Measurements from ENCODE around the gene TFAP2A. TPM values are rescaled to one million over a fixed set of nuclear protein-coding genes. Genes with fewer than 3 reads are reported as not detected.

TFAP2A gene
- total and polyA plus RNA-seq, 7 experiments from 2014 or later: not detected

- ATAC-seq: no peak
- H3K4me1 ChIP-seq (ENCODE audit: control insufficient read depth in 2 of 2, insufficient read depth in 2 of 2, low read length in 2 of 2): no peaks in the 10 kb centered on the region
- peaks cover 4 to 28% (median 8%) of the 10 kb centered on the region in 5 donors for H3K36me3 Mint-ChIP-seq
- H3K4me1 Mint-ChIP-seq: peaks cover 0 to 4% (median 0%) of the 10 kb centered on the region in 7 donors
- ChIA-PET CTCF (no interaction called here), POLR2A (no interaction called here)
- intact Hi-C loops (cut with micrococcal nuclease): no loop called here
- peaks cover 7 to 30% of the 10 kb centered on the region in 2 donors for H3K27me3 ChIP-seq (ENCODE audit: control insufficient read depth in 2 of 2, insufficient read depth in 2 of 2, low read length in 2 of 2)
- no peak overlapping the region for H3K27ac ChIP-seq (ENCODE audit: low read depth, low read length)
- H3K9me3 ChIP-seq (ENCODE audit: control insufficient read depth in 2 of 3, low read length in 3 of 3): no peaks in the 10 kb centered on the region
- H3K9me3 Mint-ChIP-seq: peaks cover 6 to 91% (median 26%) of the 10 kb centered on the region in 11 donors
- no peak overlapping the region for H3K27ac Mint-ChIP-seq
- H3K36me3 ChIP-seq (ENCODE audit: control insufficient read depth in 2 of 3, insufficient read depth in 3 of 3, low read length in 3 of 3): no peaks in the 10 kb centered on the region
- no peak overlapping the region for H3K4me3 ChIP-seq (ENCODE audit: low read length)
- H3K27me3 Mint-ChIP-seq: peaks cover 93 to 98% (median 96%) of the 10 kb centered on the region in 5 donors
- no peak overlapping the region for H3K4me3 Mint-ChIP-seq
- DNase-seq: no peak
These were observed 18.1 kb downstream of the TFAP2A start for GRCh38 chr6:10396785-10397184.

DNA sequence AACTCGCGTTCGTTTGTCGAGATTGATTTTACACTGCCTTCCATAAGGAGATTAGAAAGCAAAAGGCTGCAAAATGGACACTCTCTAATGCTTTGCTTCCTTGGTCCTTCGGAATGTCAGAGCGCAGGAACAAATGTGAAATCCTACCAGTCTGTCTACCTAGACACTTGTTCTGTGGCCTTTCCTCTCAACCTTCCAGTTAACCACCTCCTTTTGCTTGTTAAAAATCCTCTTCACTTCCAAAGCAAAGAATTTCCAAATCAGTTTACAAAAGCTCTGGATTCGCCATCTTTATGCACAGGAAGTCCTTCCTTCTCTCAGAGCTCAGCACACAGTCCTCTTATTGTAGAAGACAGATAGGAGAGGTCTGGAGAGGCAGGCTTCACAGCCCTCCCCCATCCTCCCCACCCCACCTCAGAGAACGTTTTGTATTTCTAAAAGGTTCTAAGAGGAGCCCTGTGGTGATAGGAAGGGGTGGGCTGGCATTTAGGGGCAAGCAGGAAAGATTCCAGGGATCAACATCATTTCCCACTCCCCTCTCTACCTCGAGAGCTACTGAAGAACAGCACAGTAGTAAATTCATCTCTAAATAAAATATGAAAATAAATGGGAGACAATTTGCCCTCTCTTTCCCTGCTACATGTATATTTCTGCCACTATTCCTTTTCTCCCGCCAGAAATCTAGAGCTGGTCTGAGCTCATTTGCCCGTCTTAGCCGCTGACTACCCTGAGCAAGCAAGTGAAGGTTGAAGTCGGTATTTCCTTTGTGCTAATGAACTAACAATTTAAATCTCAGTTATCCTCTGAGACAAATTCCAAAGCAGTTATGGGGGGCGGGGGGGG is 18.9 kb downstream of the TFAP2A start:
- intact Hi-C loops (cut with micrococcal nuclease): loop anchor here in 1 of 2 donors (2.0 kb wide), 1 partner anchor 13 kb away; no protein-coding TSS in a partner anchor

DNA sequence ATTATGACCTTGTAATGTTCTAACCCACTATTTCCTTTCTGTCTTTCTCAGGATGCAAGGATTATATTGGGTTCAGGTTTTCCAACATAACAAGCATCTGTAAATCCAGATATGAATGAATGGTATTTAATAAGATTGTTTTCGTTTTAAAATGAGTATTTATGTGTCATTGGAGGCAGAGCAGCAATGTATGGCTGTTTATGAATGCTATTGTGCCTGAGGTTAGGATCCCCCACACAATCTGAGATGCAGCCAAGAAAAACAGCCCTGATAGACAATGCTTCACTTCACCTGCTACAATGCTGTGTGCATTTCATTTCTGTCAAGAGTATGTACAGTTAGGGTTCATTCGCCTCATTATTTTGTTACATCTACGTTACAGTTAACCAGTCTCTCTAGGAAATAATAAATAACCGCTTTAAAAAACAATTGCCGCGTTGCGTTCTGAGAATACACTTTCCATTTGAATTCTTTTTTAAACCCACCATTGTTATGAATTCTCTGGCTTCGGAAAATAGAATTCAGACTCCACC is 19.6 kb downstream of the TFAP2A start:
- ChIA-PET CTCF (no interaction called here), POLR2A (no interaction called here)
- Histone ChIP-seq H3K27ac (ENCODE audit: low read depth, low read length) (no peak overlapping the region), H3K27me3 (ENCODE audit: control insufficient read depth in 2 of 2, insufficient read depth in 2 of 2, low read length in 2 of 2) (peaks cover 7 to 32% of the 10 kb centered on the region in 2 donors), H3K36me3 (ENCODE audit: control insufficient read depth in 2 of 3, insufficient read depth in 3 of 3, low read length in 3 of 3) (no peaks in the 10 kb centered on the region), H3K4me3 (ENCODE audit: low read length) (no peak overlapping the region), H3K4me1 (ENCODE audit: control insufficient read depth in 2 of 2, insufficient read depth in 2 of 2, low read length in 2 of 2) (no peaks in the 10 kb centered on the region), H3K9me3 (ENCODE audit: control insufficient read depth in 2 of 3, low read length in 3 of 3) (peaks cover 0 to 11% (median 0%) of the 10 kb centered on the region in 3 experiments)
- no peak overlapping the region for H3K27ac Mint-ChIP-seq
- H3K27me3 Mint-ChIP-seq: peaks cover 92 to 97% (median 96%) of the 10 kb centered on the region in 5 donors
- no peak overlapping the region for H3K4me3 Mint-ChIP-seq
- H3K36me3 Mint-ChIP-seq: peaks cover 4 to 19% (median 8%) of the 10 kb centered on the region in 5 donors
- intact Hi-C loops (cut with micrococcal nuclease): loop anchor here in 1 of 2 donors (2.0 kb wide), 1 partner anchor 14 kb away; no protein-coding TSS in a partner anchor
- no peak for DNase-seq
- no peak for ATAC-seq
- H3K9me3 Mint-ChIP-seq: peaks cover 4 to 95% (median 32%) of the 10 kb centered on the region in 11 donors
- H3K4me1 Mint-ChIP-seq: peaks cover 0 to 4% (median 0%) of the 10 kb centered on the region in 7 donors

More for the DNA sequence above, 18.9 kb downstream of the TFAP2A start:
- ATAC-seq: no peak
- Histone ChIP-seq H3K27ac (ENCODE audit: low read depth, low read length) (no peak overlapping the region), H3K4me1 (ENCODE audit: control insufficient read depth in 2 of 2, insufficient read depth in 2 of 2, low read length in 2 of 2) (no peaks in the 10 kb centered on the region), H3K36me3 (ENCODE audit: control insufficient read depth in 2 of 3, insufficient read depth in 3 of 3, low read length in 3 of 3) (no peaks in the 10 kb centered on the region), H3K27me3 (ENCODE audit: control insufficient read depth in 2 of 2, insufficient read depth in 2 of 2, low read length in 2 of 2) (peaks cover 7 to 28% of the 10 kb centered on the region in 2 donors), H3K9me3 (ENCODE audit: control insufficient read depth in 2 of 3, low read length in 3 of 3) (peaks cover 0 to 6% (median 0%) of the 10 kb centered on the region in 3 experiments), H3K4me3 (ENCODE audit: low read length) (no peak overlapping the region)
- H3K9me3 Mint-ChIP-seq: peaks cover 6 to 95% (median 30%) of the 10 kb centered on the region in 11 donors
- H3K4me3 Mint-ChIP-seq: no peak overlapping the region
- peaks cover 0 to 2% (median 0%) of the 10 kb centered on the region in 7 donors for H3K4me1 Mint-ChIP-seq
- no peak overlapping the region for H3K27ac Mint-ChIP-seq
- H3K36me3 Mint-ChIP-seq: peaks cover 4 to 24% (median 8%) of the 10 kb centered on the region in 5 donors
- POLR2A ChIA-PET: no interaction called here
- CTCF ChIA-PET: no interaction called here
- no peak for DNase-seq
- H3K27me3 Mint-ChIP-seq: peaks cover 91 to 97% (median 97%) of the 10 kb centered on the region in 5 donors

GRCh38 chr6:10393544-10394225 is 21.2 kb downstream of the TFAP2A start:
- ChIA-PET CTCF (no interaction called here), POLR2A (no interaction called here)
- peaks cover 4 to 95% (median 33%) of the 10 kb centered on the region in 11 donors for H3K9me3 Mint-ChIP-seq
- H3K4me3 Mint-ChIP-seq: no peak overlapping the region
- Histone ChIP-seq H3K4me3 (ENCODE audit: low read length) (no peak overlapping the region), H3K4me1 (ENCODE audit: control insufficient read depth in 2 of 2, insufficient read depth in 2 of 2, low read length in 2 of 2) (no peaks in the 10 kb centered on the region), H3K9me3 (ENCODE audit: control insufficient read depth in 2 of 3, low read length in 3 of 3) (peaks cover 0 to 18% (median 0%) of the 10 kb centered on the region in 3 experiments), H3K36me3 (ENCODE audit: control insufficient read depth in 2 of 3, insufficient read depth in 3 of 3, low read length in 3 of 3) (no peaks in the 10 kb centered on the region), H3K27ac (ENCODE audit: low read depth, low read length) (no peak overlapping the region), H3K27me3 (ENCODE audit: control insufficient read depth in 2 of 2, insufficient read depth in 2 of 2, low read length in 2 of 2) (peaks cover 7 to 46% of the 10 kb centered on the region in 2 donors)
- peaks cover 0 to 10% (median 5%) of the 10 kb centered on the region in 7 donors for H3K4me1 Mint-ChIP-seq
- H3K36me3 Mint-ChIP-seq: peaks cover under 1 to 23% (median 7%) of the 10 kb centered on the region in 5 donors
- ATAC-seq (no peak), DNase-seq (no peak)
- no peak overlapping the region for H3K27ac Mint-ChIP-seq
- intact Hi-C loops (cut with micrococcal nuclease): loop anchor here in 1 of 2 donors (2.0 kb wide), 1 partner anchor 15 kb away; no protein-coding TSS in a partner anchor
- peaks cover 94 to 97% (median 97%) of the 10 kb centered on the region in 5 donors for H3K27me3 Mint-ChIP-seq

DNA sequence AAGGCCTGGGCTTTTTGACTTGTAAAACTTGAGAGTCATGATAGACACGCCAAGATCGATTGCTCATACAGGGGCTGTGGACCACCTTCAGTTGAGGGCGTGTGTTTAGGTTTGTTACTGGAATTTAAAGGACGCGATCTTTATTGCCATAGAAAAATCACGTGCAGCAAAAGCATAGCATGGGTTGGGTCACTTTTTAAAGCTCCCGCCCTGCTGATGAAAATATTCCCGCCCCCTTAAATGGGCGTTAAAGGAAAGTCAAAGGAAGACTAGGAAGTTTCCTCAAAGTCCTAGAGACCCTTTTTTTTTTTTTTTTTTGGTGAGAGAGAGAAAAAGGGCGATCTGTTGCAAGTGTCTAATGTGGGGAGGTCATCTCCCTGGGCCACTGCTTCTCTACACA is 23.1 kb downstream of the TFAP2A start:
- intact Hi-C loops (cut with micrococcal nuclease): no loop called here
- Histone ChIP-seq H3K27ac (ENCODE audit: low read depth, low read length) (no peak overlapping the region), H3K4me1 (ENCODE audit: control insufficient read depth in 2 of 2, insufficient read depth in 2 of 2, low read length in 2 of 2) (no peaks in the 10 kb centered on the region), H3K27me3 (ENCODE audit: control insufficient read depth in 2 of 2, insufficient read depth in 2 of 2, low read length in 2 of 2) (peaks cover 7 to 52% of the 10 kb centered on the region in 2 donors), H3K36me3 (ENCODE audit: control insufficient read depth in 2 of 3, insufficient read depth in 3 of 3, low read length in 3 of 3) (no peaks in the 10 kb centered on the region), H3K4me3 (ENCODE audit: low read length) (no peak overlapping the region), H3K9me3 (ENCODE audit: control insufficient read depth in 2 of 3, low read length in 3 of 3) (peaks cover 0 to 18% (median 0%) of the 10 kb centered on the region in 3 experiments)
- Mint-ChIP-seq H3K4me3 (no peak overlapping the region), H3K9me3 (peaks cover 4 to 94% (median 35%) of the 10 kb centered on the region in 11 donors), H3K4me1 (peaks cover 0 to 10% (median 5%) of the 10 kb centered on the region in 7 donors), H3K27me3 (peaks cover 92 to 99% (median 97%) of the 10 kb centered on the region in 5 donors), H3K27ac (no peak overlapping the region), H3K36me3 (peaks cover 0 to 26% (median 7%) of the 10 kb centered on the region in 5 donors)
- CTCF ChIA-PET: no interaction called here
- POLR2A ChIA-PET: no interaction called here
- DNase-seq (no peak), ATAC-seq (no peak)

GRCh38 chr6:10391299-10391630 is 23.6 kb downstream of the TFAP2A start:
- no peak for DNase-seq
- Mint-ChIP-seq H3K4me3 (peak overlapping the region in 1 of 10 donors; percentile 45), H3K36me3 (peaks cover 0 to 26% (median 7%) of the 10 kb centered on the region in 5 donors), H3K27me3 (peaks cover 92 to 100% (median 98%) of the 10 kb centered on the region in 5 donors), H3K27ac (peak overlapping the region in 1 of 9 donors; percentile 38), H3K9me3 (peaks cover 4 to 94% (median 39%) of the 10 kb centered on the region in 11 donors), H3K4me1 (peaks cover 0 to 10% (median 5%) of the 10 kb centered on the region in 7 donors)
- intact Hi-C loops (cut with micrococcal nuclease): no loop called here
- ChIA-PET POLR2A (interaction anchor here (0.6 kb wide), 1 partner anchor 18 kb away, joined by 3 read pairs; no protein-coding TSS in a partner anchor), CTCF (no interaction called here)
- Histone ChIP-seq H3K36me3 (ENCODE audit: control insufficient read depth in 2 of 3, insufficient read depth in 3 of 3, low read length in 3 of 3) (no peaks in the 10 kb centered on the region), H3K9me3 (ENCODE audit: control insufficient read depth in 2 of 3, low read length in 3 of 3) (peaks cover 0 to 18% (median 0%) of the 10 kb centered on the region in 3 experiments), H3K27ac (ENCODE audit: low read depth, low read length) (no peak overlapping the region), H3K4me3 (ENCODE audit: low read length) (no peak overlapping the region), H3K27me3 (ENCODE audit: control insufficient read depth in 2 of 2, insufficient read depth in 2 of 2, low read length in 2 of 2) (peaks cover 11 to 52% of the 10 kb centered on the region in 2 donors), H3K4me1 (ENCODE audit: control insufficient read depth in 2 of 2, insufficient read depth in 2 of 2, low read length in 2 of 2) (no peaks in the 10 kb centered on the region)
- no peak for ATAC-seq
